ENCODE results near the gene SNRNP40.

The SNRNP40 gene

GRCh38 chr1:31216016-31216415, 80.6 kb downstream of the SNRNP40 start:
- H3K9me3 ChIP-seq (ENCODE audit: control insufficient read depth, insufficient read depth, low read length) = no peaks in the 10 kb centered on the region
- H3K4me1 ChIP-seq (ENCODE audit: control insufficient read depth, insufficient read depth, low read length) = no peaks in the 10 kb centered on the region
- WGBS (ENCODE audit: insufficient coverage, insufficient read length) = no CpG with 5 or more reads among the region's 10 CpGs
- DNase-seq (ENCODE audit: low read depth, low spot score) = no peak
- H3K36me3 ChIP-seq (ENCODE audit: control insufficient read depth, insufficient read depth, low read length) = no peaks in the 10 kb centered on the region
- H3K27ac ChIP-seq (ENCODE audit: low read length) = no peak overlapping the region
- no peak overlapping the region for H3K4me3 ChIP-seq (ENCODE audit: low read length)
- no peaks in the 10 kb centered on the region for H3K27me3 ChIP-seq (ENCODE audit: control insufficient read depth, insufficient read depth, low read length)

- Histone ChIP-seq H3K4me3 (ENCODE audit: low read length) (no peak overlapping the region), H3K4me1 (ENCODE audit: control insufficient read depth, insufficient read depth, low read length) (no peaks in the 10 kb centered on the region), H3K27ac (ENCODE audit: low read length) (no peak overlapping the region), H3K36me3 (ENCODE audit: control insufficient read depth, insufficient read depth, low read length) (no peaks in the 10 kb centered on the region), H3K9me3 (ENCODE audit: control insufficient read depth, insufficient read depth, low read length) (no peaks in the 10 kb centered on the region), H3K27me3 (ENCODE audit: control insufficient read depth, insufficient read depth, low read length) (no peaks in the 10 kb centered on the region)
- no CpG with 5 or more reads among the region's 11 CpGs for WGBS (ENCODE audit: insufficient coverage, insufficient read length)
- no peak for DNase-seq (ENCODE audit: low read depth, low spot score)
Observed at GRCh38 chr1:31215065-31215570, 81.5 kb downstream of the SNRNP40 start.

- WGBS (ENCODE audit: insufficient coverage, insufficient read length) = no CpG with 5 or more reads among the region's 12 CpGs
- no peak for DNase-seq (ENCODE audit: low read depth, low spot score)
- Histone ChIP-seq H3K9me3 (ENCODE audit: control insufficient read depth, insufficient read depth, low read length) (no peaks in the 10 kb centered on the region), H3K4me1 (ENCODE audit: control insufficient read depth, insufficient read depth, low read length) (no peaks in the 10 kb centered on the region), H3K36me3 (ENCODE audit: control insufficient read depth, insufficient read depth, low read length) (no peaks in the 10 kb centered on the region), H3K4me3 (ENCODE audit: low read length) (no peak overlapping the region), H3K27me3 (ENCODE audit: control insufficient read depth, insufficient read depth, low read length) (no peaks in the 10 kb centered on the region), H3K27ac (ENCODE audit: low read length) (no peak overlapping the region)
Observed at GRCh38 chr1:31214316-31215064, 82.1 kb downstream of the SNRNP40 start.
